HCT116 (cell line): Measurements from ENCODE around the gene DPH6.

Experiments
- CBX3 ChIP-seq: IDR thresholded peaks from 2 replicates; pipeline ENCODE4 v1.6.1; 2012; ENCODE audit warnings: low read depth
- EGR1 ChIP-seq: IDR thresholded peaks from 2 replicates; pipeline ENCODE4 v1.6.1; 2012; ENCODE audit warnings: low read depth
- EZH2 ChIP-seq: fragments of 200-600 bp; sonication (generic); IDR thresholded peaks from 2 replicates; pipeline ENCODE4 v1.6.1; 2017; ENCODE audit warnings: antibody characterized with exemption, mixed run types
- EZH2phosphoT487 ChIP-seq: fragments of 200-600 bp; IDR thresholded peaks from 2 replicates; pipeline ENCODE4 v1.6.1; 2018; ENCODE audit warnings: antibody characterized with exemption, borderline replicate concordance
- MAX ChIP-seq: IDR thresholded peaks from 2 replicates; pipeline ENCODE4 v1.6.1; 2012
- POLR2A ChIP-seq: IDR thresholded peaks from 2 replicates; pipeline ENCODE4 v1.7.0; 2011; ENCODE audit warnings: borderline replicate concordance; ENCODE audit not compliant: insufficient read depth, insufficient read length; ENCODE audit errors: extremely low read depth
- POLR2AphosphoS5 ChIP-seq: IDR thresholded peaks from 2 replicates; pipeline ENCODE4 v1.6.1; 2011; ENCODE audit warnings: mild to moderate bottlenecking, low read depth, low read length, moderate library complexity
- RAD21 ChIP-seq: IDR thresholded peaks from 2 replicates; pipeline ENCODE4 v1.6.1; 2012; ENCODE audit warnings: low read depth, mild to moderate bottlenecking
- SIN3A ChIP-seq: IDR thresholded peaks from 2 replicates; pipeline ENCODE4 v1.6.1; 2012; ENCODE audit warnings: low read depth
- SP1 ChIP-seq: IDR thresholded peaks from 2 replicates; pipeline ENCODE4 v1.6.1; 2012; ENCODE audit warnings: low read depth
- TCF7L2 ChIP-seq: IDR thresholded peaks from 2 replicates; pipeline ENCODE4 v1.7.0; 2011; ENCODE audit warnings: borderline replicate concordance, inconsistent platforms; ENCODE audit not compliant: insufficient read depth, insufficient read length; ENCODE audit errors: extremely low read depth
- YY1 ChIP-seq: IDR thresholded peaks from 2 replicates; pipeline ENCODE4 v1.6.1; 2011; ENCODE audit warnings: low read length, low read depth, moderate library complexity, mild to moderate bottlenecking; ENCODE audit not compliant: insufficient replicate concordance; ENCODE audit errors: extremely low read depth
- TF ChIP-seq, protein P1 (sequence below), 3 experiments: fragments of 200-600 bp in 1 of 3; sonication (generic) in 1 of 3; IDR thresholded peaks in 2 of 3; conservative IDR thresholded peaks in 1 of 3; 2 replicates each; pipeline ENCODE4 v1.5.1; 2012 to 2017; ENCODE audit warnings: low read depth in 2 of 3, low read length in 2 of 3, antibody characterized with exemption in 1 of 3, borderline replicate concordance in 1 of 3, control low read depth in 1 of 3, mild to moderate bottlenecking in 1 of 3, mixed read lengths in 1 of 3, mixed run types in 1 of 3, moderate library complexity in 1 of 3; ENCODE audit not compliant: insufficient read depth in 1 of 3

- TF ChIP-seq TCF7L2 (no peak), MAX (no peak), RAD21 (no peak), EGR1 (no peak), SIN3A (no peak), EZH2 (no peak), SP1 (no peak), EZH2phosphoT487 (no peak), POLR2AphosphoS5 (no peak), POLR2A (no peak), YY1 (no peak), CBX3 (no peak)
- TF ChIP-seq, protein P1, sequence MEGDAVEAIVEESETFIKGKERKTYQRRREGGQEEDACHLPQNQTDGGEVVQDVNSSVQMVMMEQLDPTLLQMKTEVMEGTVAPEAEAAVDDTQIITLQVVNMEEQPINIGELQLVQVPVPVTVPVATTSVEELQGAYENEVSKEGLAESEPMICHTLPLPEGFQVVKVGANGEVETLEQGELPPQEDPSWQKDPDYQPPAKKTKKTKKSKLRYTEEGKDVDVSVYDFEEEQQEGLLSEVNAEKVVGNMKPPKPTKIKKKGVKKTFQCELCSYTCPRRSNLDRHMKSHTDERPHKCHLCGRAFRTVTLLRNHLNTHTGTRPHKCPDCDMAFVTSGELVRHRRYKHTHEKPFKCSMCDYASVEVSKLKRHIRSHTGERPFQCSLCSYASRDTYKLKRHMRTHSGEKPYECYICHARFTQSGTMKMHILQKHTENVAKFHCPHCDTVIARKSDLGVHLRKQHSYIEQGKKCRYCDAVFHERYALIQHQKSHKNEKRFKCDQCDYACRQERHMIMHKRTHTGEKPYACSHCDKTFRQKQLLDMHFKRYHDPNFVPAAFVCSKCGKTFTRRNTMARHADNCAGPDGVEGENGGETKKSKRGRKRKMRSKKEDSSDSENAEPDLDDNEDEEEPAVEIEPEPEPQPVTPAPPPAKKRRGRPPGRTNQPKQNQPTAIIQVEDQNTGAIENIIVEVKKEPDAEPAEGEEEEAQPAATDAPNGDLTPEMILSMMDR (IDR thresholded peaks at IDR 0.05 in 2 of 3, conservative IDR thresholded peaks at IDR 0.05 in 1 of 3; ENCODE audit: borderline replicate concordance in 1 of 3, insufficient read depth in 1 of 3, low read depth in 2 of 3, low read length in 2 of 3): no peak
Measured at GRCh38 chr15:35560258-35560657, 14.3 kb upstream of the DPH6 start.
